Type B pancreatic cell (in vitro differentiated cells): Measurements from ENCODE around the gene CKMT2. TPM values are rescaled to one million over a fixed set of nuclear protein-coding genes. Genes with fewer than 3 reads are reported as not detected.

Source experiments
- DNase-seq: peaks from one replicate; pipeline ENCODE4 v3.0.0; 2021; ENCODE audit warnings: mixed read lengths; ENCODE audit not compliant: unreplicated experiment; ENCODE audit errors: extremely low spot score
- H3K27ac Mint-ChIP-seq: 2 replicates; pipeline ENCODE4 v1.8.0; 2021; ENCODE audit warnings: mild to moderate bottlenecking, mixed read lengths
- H3K27me3 Mint-ChIP-seq: 2 replicates; pipeline ENCODE4 v1.8.0; 2021; ENCODE audit warnings: mixed read lengths
- H3K36me3 Mint-ChIP-seq: 2 replicates; pipeline ENCODE4 v1.8.0; 2021; ENCODE audit warnings: mixed read lengths
- H3K4me1 Mint-ChIP-seq: one replicate; pipeline ENCODE4 v1.8.0; 2021; ENCODE audit warnings: mixed read lengths; ENCODE audit not compliant: unreplicated experiment
- H3K4me3 Mint-ChIP-seq: 2 replicates; pipeline ENCODE4 v1.8.0; 2021; ENCODE audit warnings: mild to moderate bottlenecking, mixed read lengths
- H3K9me3 Mint-ChIP-seq: 2 replicates; pipeline ENCODE4 v1.8.0; 2021; ENCODE audit warnings: mixed read lengths
- CTCF ChIP-seq: fragments of 200-600 bp; sonication (generic); conservative IDR thresholded peaks from 2 replicates; pipeline ENCODE4 v1.5.0; 2021; ENCODE audit warnings: antibody characterized with exemption, mild to moderate bottlenecking
- total RNA-seq: library from RNA; stranded (reverse); gene quantifications from 2 replicates; pipeline ENCODE4 v1.2.1, GENCODE V29; 2021; ENCODE audit warnings: low replicate concordance

The CKMT2 gene
- total RNA-seq, 1 donor from 2014 or later, result 10.4 TPM

- H3K36me3 Mint-ChIP-seq, result peaks cover 10% of the 10 kb centered on the region
- no peak for TF ChIP-seq CTCF
- no peaks in the 10 kb centered on the region for H3K9me3 Mint-ChIP-seq
- H3K4me1 Mint-ChIP-seq, result no peaks in the 10 kb centered on the region
- H3K27me3 Mint-ChIP-seq, result no peaks in the 10 kb centered on the region
- H3K4me3 Mint-ChIP-seq, result no peak overlapping the region
- H3K27ac Mint-ChIP-seq, result no peak overlapping the region
- no peak for DNase-seq
Observed at GRCh38 chr5:81314581-81314980, 81.5 kb downstream of the CKMT2 start.

GRCh38 chr5:81315336-81315735 lies 82.2 kb downstream of the CKMT2 start:
- Mint-ChIP-seq H3K36me3 (peaks cover 10% of the 10 kb centered on the region), H3K27ac (no peak overlapping the region), H3K4me3 (no peak overlapping the region), H3K4me1 (no peaks in the 10 kb centered on the region), H3K9me3 (no peaks in the 10 kb centered on the region), H3K27me3 (no peaks in the 10 kb centered on the region)
- TF ChIP-seq CTCF, result no peak
- no peak for DNase-seq

GRCh38 chr5:81315830-81316229 lies 82.7 kb downstream of the CKMT2 start:
- no peaks in the 10 kb centered on the region for H3K9me3 Mint-ChIP-seq
- no peak for DNase-seq
- peaks cover 10% of the 10 kb centered on the region for H3K36me3 Mint-ChIP-seq
- no peaks in the 10 kb centered on the region for H3K27me3 Mint-ChIP-seq
- H3K4me3 Mint-ChIP-seq, result no peak overlapping the region
- H3K4me1 Mint-ChIP-seq, result no peaks in the 10 kb centered on the region
- no peak for TF ChIP-seq CTCF
- no peak overlapping the region for H3K27ac Mint-ChIP-seq

Other genes with a start within 250 kb of the CKMT2 start
- 33.9 and 37.5 TPM in 2 replicates for gene ZCCHC9, start 68.3 kb downstream of the CKMT2 start, total RNA-seq
- gene ACOT12, start 160.8 kb downstream of the CKMT2 start, total RNA-seq, result 0.46 and 0.74 TPM in 2 replicates